GM21723 (cell line): ENCODE results near the gene COL20A1.

Source experiments
- ATAC-seq: cut with Tn5 transposase; IDR thresholded peaks from one replicate; pipeline ENCODE4 v1.9.1; 2021; ENCODE audit warnings: mild to moderate bottlenecking, moderate library complexity; ENCODE audit not compliant: unreplicated experiment

Gene COL20A1

GRCh38 chr20:63318391-63319163 lies 25.6 kb downstream of the COL20A1 start:
- no peak for ATAC-seq

GRCh38 chr20:63319164-63320040 lies 26.4 kb downstream of the COL20A1 start:
- no peak for ATAC-seq

- ATAC-seq: no peak
These were observed 27.1 kb downstream of the COL20A1 start for GRCh38 chr20:63320041-63320511.

GRCh38 chr20:63320616-63321147 lies 27.7 kb downstream of the COL20A1 start:
- ATAC-seq: no peak

GRCh38 chr20:63321148-63321831 lies 28.3 kb downstream of the COL20A1 start:
- no peak for ATAC-seq

GRCh38 chr20:63322146-63322932 lies 29.4 kb downstream of the COL20A1 start:
- ATAC-seq: no peak

- ATAC-seq: no peak
These were observed 29.9 kb downstream of the COL20A1 start for GRCh38 chr20:63322933-63323273.

- no peak for ATAC-seq
These were observed 30.5 kb downstream of the COL20A1 start for GRCh38 chr20:63323357-63323981.

- no peak for ATAC-seq
These were observed 32.1 kb downstream of the COL20A1 start for GRCh38 chr20:63325021-63325471.

- ATAC-seq: no peak
These were observed 32.7 kb downstream of the COL20A1 start for GRCh38 chr20:63325554-63326313.

GRCh38 chr20:63326314-63327230 lies 33.6 kb downstream of the COL20A1 start:
- no peak for ATAC-seq

- no peak for ATAC-seq
These were observed 34.3 kb downstream of the COL20A1 start for GRCh38 chr20:63327231-63327745.

- ATAC-seq: no peak
These were observed 35.2 kb downstream of the COL20A1 start for GRCh38 chr20:63328026-63328700.

GRCh38 chr20:63328718-63329275 lies 35.8 kb downstream of the COL20A1 start:
- no peak for ATAC-seq

- no peak for ATAC-seq
These were observed 36.5 kb downstream of the COL20A1 start for GRCh38 chr20:63329331-63330083.

GRCh38 chr20:63330084-63330760 lies 37.2 kb downstream of the COL20A1 start:
- ATAC-seq: no peak
